ENCODE data around the gene ZNF23.

The ZNF23 gene

GRCh38 chr16:71426069-71426879 lies 35.8 kb downstream of the ZNF23 start:
- DNase-seq = peak; percentile 82

GRCh38 chr16:71425746-71426068 lies 36.3 kb downstream of the ZNF23 start:
- no peak for DNase-seq

DNA sequence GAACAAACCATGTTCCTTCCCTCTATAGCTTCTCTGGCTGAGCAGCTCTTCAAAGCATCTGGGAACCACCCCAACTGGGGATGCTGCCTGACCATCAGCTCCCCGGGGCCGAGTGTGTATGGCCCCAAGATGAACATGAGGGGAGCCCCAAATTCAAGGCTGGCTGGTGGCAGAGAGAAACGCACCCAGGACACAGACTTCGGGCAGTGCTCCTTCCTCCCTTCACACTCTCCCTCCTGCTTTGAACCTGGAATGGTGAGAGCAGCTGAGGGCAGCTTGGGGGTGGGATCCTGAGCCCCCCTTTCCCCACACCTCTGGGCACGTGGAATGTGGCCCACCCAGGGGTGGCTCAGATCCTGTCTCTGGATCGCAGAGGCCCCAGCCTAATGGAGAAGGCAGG lies 37.4 kb downstream of the ZNF23 start:
- DNase-seq = no peak

DNA sequence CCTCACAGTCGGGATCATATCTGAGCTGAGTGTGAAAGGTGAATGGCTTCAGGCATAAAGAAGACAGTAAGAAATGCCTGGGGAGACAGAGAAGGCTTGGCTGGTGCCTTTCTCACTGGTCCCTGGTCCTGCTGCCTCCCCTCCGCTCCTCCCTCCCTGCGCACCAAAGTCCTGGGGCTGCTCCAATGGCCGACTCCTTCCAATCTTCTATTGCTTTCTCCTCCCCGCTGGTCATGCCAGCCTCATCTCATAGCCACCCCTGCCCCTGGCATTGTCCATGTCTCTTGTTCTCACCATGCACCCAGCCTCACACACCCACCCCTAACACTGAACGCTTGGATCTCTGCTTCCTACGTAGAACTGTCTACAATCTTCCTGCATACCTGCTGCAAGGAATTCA lies 38.2 kb downstream of the ZNF23 start:
- DNase-seq = no peak

DNA sequence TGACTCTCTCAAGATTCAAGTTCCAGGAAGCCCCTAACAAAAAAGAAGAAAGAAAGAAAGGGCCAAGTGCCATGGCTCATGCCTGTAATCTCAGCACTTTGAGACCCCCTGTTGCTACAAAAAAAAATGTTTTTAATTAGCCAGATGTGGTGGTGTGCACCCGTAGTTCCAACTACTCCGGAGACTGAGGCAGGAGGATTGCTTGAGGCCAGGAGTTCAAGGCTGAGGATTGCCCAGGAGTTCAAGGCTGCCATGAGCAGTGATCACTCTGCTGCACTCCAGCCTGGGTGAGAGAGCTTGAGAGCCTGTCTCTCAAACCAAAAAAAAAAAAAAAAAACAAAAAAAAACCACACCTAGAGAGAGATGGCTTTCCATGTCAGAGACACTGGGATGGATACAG lies 39.0 kb downstream of the ZNF23 start:
- no peak for DNase-seq

GRCh38 chr16:71421911-71422310 lies 40.1 kb downstream of the ZNF23 start:
- DNase-seq = peak; percentile 58

DNA sequence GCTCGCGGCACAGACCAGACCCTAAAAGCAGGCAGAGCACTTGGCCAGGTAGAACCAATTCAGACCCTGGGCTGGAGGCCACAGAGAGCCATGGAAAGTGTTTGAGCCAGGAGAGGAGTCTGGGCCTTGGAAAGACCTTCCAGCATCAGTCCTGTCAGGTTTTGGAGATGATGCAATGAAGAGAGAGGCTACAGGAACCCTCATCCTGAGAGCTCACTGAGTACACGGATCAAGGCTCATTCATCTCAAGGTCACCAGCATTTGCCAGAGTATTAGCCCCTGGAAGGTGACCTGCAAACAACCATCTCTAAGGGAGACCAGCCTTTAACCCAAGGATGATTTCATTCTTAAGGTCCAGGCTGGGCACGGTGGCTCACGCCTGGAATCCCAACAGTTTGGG lies 48.0 kb downstream of the ZNF23 start:
- no peak for DNase-seq

GRCh38 chr16:71413341-71413740 lies 48.7 kb downstream of the ZNF23 start:
- DNase-seq = no peak

- DNase-seq = peak; percentile 81
Measured at GRCh38 chr16:71412270-71413160, 49.5 kb downstream of the ZNF23 start.

GRCh38 chr16:71410146-71410545 lies 51.9 kb downstream of the ZNF23 start:
- no peak for DNase-seq

GRCh38 chr16:71409011-71409775 lies 52.9 kb downstream of the ZNF23 start:
- no peak for DNase-seq

GRCh38 chr16:71408536-71408935 lies 53.5 kb downstream of the ZNF23 start:
- DNase-seq = no peak

GRCh38 chr16:71407731-71408130 lies 54.3 kb downstream of the ZNF23 start:
- DNase-seq = no peak

GRCh38 chr16:71406724-71407123 lies 55.3 kb downstream of the ZNF23 start:
- DNase-seq = no peak

DNA sequence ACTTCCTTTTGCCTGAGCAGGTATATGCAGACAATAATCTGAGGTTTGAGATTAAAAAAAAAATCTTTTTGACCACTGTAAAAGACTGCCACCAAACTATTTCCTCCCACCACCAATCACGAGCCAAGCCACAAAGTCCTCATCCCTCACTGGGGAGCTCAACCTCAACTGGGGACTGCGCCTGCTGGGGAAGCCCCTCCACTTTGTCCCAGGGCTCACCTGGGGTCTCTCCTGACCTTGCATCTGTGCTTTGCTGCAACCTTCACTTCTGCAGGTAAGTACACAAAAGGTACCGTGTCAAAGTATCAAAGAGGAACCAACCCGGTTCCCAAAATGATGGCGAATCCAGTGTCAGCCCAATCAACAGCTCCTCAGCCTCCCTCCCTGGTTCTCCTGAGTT lies 55.7 kb downstream of the ZNF23 start:
- no peak for DNase-seq

GRCh38 chr16:71404364-71404763 lies 57.7 kb downstream of the ZNF23 start:
- no peak for DNase-seq

DNA sequence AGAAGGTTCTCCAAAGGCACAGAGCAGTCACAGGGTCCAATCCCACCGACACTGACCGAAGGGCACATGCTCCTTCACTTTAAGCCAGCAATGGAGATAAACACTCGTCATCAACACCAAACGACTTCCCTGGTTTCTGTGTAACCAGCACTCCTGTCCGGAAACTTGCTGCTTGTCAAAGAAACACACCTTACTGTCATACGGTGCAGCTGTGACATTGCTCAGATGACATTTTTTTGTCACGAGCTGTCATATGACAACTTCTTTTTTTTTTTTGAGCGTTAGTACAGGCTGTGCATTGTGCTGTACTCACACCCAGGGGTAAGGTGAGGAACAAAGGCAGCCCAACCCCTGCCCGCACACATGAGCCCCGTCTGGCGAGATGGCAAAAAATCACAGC lies 59.4 kb downstream of the ZNF23 start:
- DNase-seq = no peak

- no peak for DNase-seq
Measured at GRCh38 chr16:71402007-71402406, 60.0 kb downstream of the ZNF23 start.

DNA sequence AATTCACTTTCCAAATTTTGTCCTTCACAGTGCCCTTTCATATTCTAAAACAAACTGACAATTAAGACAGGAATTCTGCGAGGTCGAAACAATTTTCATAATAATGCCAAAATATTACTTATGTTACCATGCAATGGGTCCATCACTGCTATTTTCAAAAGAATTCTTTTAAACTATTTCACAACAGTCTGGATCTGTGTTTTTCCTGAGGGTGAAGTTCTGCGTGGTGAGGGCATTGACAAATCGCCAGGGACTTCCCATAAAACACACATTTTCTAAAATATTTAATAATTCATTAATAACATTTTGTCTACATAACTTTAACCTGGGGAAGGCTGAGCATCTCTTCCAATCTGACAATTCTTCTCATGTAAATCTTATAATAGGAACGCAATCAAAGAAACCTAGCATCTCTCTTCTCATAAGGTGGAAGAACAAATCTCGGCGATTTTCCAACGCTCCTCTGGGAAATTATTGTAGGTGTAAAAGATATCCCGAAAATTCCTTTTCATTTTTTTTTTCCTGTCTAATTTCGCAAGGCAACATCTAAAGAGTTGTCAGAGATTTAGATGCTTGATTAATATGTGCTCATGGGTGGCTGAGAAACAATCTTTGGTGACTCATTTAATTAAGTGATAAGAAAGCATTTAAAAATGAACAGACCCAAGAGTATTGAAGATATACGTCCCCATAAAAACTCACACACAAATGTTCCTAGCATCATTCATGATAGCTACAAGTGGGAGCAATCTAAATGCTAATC lies 62.1 kb downstream of the ZNF23 start:
- no peak for DNase-seq

All from hematopoietic multipotent progenitor cell treated with erythropoietin and hydrocortisone succinate and interleukin-3 and kit ligand, for 8 days (in vitro differentiated cells).